ENCODE data around the gene PAX7.
"Not testable (repeated sequence)": the region's sequence is repeated elsewhere in the genome, so short reads cannot be mapped to it uniquely, and the experiment has no call there.

Gene PAX7

DNA sequence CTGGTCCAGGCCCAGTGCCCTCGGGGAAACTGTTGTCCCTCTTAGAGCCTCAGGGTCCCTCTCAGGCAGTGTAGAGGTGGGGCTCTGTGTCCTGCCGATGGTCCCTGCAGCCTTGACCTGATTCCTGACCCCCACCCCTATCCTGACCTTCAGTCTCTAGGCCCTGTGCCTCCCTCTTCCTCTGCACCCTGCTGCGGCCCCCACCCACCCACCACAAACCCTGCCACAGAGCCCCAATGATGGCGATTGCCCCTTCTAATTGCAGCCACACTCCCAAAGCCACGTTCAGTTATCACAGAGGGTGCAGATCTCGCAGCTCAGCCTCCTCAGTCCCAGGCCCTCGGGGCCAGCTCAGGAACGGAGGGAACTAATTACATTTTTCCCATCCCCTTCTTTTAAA is 99.7 kb downstream of the PAX7 start:
- DNase-seq (ENCODE audit: low read depth) = no peak

DNA sequence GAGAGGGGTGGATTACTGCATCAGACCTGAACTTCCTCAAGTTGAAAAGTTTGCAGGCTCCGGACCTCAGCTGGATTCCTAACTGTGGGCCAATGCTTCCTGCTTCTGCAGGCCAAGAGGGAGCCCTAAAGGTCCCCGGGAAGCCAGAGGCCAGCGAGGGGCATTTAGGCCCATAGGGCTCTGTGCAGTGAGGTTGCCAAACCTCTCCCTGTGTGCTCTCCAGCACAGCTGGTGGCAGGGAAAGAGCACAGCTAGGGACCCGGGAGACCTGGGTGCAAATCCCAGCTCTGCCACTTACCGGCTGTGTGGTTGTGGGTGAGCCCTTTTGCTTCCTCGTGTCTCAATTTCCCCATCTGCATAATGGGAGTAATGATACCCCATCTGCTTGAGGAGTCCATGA is 100.5 kb downstream of the PAX7 start:
- DNase-seq (ENCODE audit: low read depth) = no peak

DNA sequence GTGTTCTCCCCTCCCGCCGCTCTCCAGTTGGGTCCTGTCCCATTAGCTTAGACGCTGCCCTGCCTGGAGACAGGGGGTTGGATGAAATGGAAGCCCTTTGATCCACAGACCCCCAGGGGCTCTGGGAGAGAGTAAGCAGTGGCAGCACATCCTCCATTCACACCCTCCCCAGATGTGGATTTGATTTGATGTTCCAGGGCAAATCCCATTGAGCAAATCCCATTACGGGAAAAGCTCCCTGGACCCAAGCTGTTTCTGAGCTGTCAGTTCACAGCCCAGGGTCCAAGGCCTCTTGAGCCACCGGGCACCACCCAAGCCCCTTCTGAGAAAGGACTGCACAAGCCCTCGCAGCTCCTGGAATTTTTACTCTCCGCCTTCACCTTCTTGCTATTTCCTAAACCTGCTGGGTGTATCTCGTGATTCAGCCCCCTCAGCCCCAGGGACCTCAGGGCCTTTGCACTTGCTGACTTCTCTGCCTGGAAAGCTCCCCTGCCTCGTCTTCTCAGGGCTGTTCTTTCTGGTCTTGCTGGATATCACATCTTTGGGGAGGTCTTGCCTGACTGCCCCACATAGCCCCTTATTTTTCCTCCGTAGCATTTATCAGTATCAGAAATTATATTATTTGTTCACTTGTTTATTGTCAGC is 101.1 kb downstream of the PAX7 start:
- DNase-seq (ENCODE audit: low read depth) = no peak

DNA sequence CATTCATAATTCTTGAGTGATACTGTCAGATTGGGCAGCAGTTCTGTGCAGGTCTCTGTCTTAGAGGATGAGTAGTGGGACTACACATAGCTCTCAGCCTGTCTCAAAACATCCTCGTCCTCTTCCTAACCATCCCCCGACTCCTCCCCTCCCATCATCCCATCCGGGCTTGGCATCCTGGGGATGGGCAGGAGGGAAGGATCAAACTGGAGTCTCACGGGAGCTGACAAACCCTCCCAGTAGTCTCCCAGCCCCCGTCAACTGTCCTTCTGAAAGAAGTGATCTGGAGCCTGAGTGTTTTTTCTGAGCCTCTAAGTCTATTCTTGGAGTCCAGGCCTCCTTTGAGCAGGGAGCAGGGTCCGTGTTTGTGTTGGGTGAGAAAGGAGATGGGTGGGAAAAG is 102.0 kb downstream of the PAX7 start:
- no peak for DNase-seq (ENCODE audit: low read depth)

DNA sequence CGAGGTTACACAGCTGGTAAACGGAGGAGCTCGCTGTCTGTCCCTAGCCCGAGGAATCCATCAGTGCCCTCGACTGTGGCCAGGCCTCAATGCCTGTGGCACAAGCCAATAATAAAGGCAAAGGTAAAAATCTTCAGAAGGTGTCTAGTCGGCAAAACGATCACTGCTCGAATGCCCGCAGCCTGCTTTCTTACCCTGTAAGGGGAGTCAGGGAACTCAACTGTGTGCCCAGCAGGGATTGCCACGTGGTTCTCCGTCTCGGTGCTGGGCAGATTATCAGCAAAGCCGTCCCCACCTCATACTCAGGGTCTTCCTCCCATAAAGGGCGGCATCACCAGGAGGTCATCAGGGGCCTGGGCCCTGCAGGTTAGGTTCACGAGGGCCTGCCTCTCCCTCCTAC is 103.4 kb downstream of the PAX7 start:
- no peak for DNase-seq (ENCODE audit: low read depth)

DNA sequence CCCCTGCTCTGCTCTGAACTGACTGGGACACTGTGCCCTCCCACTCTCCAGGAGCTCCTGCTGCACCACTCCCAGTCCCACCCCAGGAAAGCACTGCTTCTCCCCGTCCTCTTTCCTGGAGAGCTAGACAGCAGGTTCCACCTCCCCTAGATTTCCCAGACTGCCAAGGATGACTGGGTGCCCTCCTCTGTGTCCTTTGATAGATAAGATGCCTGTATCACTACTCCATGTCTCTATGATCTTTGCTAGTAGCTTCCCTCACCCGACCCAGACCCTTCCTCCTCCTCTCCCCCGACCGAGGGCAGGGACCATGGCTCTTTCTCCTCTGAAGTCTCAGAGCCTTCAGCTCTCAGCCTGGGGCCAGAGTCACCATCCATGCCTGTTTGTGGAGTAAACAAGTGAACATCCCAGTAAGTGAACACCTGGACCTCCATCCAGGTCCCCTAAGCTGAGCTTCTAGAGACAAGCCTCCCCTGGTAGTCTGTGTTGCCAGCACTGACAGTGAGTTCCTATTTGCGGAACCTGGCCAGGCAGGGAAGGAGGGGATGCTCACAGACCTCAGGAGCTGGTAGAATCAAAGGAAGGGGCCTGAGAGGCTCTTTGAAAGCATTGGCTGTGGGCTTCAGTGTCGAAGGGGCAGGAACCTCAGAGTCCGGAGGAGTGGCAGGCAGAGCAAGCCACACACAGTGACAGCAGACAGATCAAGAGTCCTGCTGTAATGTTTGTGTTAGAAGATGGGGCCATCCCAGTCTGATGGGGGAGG is 104.0 kb downstream of the PAX7 start:
- no peak for DNase-seq (ENCODE audit: low read depth)

DNA sequence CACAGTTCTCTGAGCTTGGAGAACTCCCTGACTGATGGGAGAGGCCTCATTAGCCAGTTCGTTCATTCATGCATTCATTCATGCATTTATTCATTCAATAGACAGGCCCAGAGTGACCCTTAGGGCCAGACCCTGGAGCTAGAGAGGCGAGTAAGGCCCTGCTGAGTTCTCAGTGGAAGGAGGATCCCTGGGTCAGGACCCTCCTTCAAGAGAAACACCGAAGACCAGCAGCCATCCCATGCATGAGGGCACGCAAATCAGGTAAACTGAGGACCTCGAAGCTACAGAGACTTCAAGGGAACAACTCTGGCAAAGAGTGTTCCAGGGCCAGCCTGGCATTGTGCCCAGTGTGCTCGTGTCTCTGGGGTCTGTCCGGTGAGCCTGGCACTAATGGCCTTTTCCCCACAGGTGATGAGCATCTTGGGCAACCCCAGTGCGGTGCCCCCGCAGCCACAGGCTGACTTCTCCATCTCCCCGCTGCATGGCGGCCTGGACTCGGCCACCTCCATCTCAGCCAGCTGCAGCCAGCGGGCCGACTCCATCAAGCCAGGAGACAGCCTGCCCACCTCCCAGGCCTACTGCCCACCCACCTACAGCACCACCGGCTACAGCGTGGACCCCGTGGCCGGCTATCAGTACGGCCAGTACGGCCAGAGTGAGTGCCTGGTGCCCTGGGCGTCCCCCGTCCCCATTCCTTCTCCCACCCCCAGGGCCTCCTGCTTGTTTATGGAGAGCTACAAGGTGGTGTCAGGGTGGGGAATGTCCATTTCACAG is 104.8 kb downstream of the PAX7 start:
- DNase-seq (ENCODE audit: low read depth) = no peak

DNA sequence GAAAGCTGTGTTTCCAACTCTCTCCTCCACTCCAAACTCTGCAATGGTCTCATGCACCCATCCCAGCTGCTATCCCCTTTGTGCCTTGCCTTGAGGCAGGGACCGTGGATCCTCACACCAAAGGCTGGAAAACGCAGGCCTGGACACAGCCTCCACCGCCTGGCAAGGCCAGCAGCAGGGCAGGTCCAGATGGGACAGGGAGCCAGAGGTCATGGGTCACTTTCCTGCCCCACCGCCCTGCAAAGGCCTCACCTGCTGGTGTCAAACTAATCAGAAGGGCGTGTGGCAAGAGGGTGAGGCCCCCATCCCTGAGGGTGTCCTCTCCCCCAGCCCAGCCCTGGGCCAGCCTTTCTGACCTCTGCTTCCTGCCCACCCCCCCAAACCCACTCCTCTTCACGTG is 106.3 kb downstream of the PAX7 start:
- DNase-seq (ENCODE audit: low read depth) = no peak

DNA sequence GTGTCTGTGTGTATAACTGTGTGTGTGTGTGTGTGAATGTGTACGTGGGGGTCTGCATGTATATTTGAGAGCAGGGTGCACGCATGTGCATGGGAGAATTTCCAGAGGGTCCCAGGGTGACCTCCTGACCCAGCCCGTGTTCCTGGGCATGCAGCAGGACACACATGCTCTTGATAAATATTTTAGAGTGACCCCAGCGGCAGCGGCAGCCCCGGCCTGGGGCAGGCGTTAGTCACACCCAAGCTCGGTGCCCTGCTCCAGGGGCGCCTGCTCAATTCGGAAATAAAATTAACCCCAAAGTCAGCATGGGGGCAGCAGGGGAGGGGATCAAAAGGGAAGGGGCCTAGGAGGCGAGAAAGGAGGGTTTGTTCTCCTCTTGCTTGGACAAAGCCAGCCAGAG is 107.5 kb downstream of the PAX7 start:
- DNase-seq (ENCODE audit: low read depth) = no peak

DNA sequence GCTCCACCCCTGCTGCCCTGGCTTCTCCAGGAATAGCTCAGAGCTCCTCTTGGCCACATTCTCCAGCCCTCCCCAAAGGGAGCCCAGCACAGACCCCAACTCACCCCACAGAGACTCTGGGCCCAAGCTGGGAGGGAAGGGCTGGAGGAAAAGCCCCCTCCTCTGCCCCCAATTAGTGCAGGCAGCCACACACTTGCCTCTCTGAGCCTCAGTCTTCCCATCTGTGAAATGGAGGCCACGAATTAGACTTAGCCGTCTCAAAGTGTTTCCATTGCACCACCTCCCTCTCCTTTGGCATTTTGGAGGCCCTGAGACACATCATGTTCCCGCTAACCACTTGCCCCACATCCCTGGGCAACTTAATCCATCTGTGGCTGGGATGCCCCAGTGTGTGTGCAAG is 108.0 kb downstream of the PAX7 start:
- no peak for DNase-seq (ENCODE audit: low read depth)

DNA sequence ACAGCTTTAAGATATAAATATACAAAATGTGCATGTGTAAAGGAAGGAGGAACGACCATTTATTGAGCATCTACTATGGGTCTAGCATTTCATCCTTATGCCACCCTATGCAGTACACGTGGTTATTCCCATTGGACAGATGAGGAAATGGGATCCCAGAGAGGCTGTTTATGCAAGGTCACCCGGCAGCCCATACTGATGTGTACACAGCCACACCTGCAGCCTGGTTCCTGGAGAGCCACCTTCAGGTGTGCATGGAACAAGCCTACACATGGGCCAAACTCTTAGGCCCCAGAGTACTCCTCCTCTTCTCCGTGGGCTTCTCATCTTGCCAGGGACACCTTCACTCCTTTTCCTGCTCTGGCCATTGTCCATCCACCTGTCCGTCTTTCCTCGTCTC is 108.8 kb downstream of the PAX7 start:
- DNase-seq (ENCODE audit: low read depth) = no peak

DNA sequence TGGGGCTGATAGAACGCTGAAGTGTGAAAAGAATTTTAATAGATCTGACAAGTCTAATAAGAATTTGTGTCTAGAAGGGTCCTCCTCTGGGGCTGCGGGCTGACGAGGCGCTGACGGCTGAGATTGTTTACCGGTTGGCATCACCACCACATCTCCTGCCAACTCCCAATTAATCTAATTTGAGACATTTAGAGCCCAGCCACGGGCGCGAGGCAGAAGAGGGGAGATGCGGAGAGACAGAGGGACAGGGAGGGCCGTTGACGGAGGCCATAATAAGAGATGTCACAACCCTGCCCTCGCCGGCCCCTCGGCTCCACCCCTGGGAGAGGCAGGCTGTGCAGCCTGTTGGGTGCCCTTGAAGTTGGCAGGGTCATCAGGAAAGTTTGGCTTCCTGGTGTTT is 109.3 kb downstream of the PAX7 start:
- no peak for DNase-seq (ENCODE audit: low read depth)

DNA sequence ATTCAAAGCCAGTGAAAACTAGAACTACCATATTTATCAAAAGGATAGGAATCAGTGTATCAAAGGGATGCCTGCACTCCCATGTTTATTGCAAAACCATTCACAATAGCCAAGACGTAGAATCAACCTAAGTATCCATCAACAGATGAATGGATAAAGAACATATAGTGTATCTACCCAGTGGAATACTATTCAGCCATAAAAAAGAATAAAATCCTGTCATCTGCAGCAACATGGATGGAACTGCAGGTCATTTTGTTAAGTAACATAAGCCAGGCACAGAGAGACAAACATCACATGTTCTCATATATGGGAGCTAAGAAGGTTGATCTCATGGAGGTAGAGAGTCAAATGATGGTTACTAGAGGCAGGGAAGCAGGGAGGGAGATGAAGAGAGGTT is 110.0 kb downstream of the PAX7 start:
- no peak for DNase-seq (ENCODE audit: low read depth)

DNA sequence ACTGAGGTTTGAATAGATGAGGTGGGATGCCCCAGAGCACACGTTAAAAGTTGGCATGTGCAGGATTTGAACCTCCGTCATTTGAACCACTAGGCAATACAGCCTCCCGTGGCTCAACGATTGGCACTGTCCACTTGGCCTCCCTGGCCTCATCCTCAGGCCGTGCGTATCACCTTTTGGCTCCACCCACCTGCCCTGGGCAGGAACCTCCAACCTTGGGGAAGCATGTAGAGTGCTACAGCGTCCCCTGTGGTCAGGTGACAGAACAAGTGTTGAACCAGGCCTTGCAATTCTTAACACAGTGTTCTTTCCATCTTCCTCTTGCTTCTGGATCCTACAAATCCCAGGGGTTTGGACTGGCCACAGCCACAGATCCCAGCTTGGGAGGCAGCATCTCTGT is 112.6 kb downstream of the PAX7 start:
- no peak for DNase-seq (ENCODE audit: low read depth)

DNA sequence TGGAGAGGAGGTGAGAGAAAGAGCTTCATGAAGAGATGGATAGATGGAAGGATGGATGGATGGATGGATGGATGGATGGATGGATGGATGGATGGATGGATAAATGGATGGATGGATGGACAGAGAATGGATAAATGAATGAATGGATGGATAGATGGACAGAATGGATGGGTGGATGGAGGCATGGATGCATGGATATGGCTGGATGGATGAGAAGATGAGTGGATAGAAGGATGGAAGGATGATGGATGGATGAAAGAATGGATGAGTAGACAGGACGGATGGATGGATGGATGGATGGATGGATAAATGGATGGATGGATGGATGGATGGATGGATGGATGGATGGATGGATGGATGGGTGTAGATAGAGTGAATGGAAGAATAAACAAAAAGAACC is 113.7 kb downstream of the PAX7 start:
- not testable (repeated sequence) for DNase-seq (ENCODE audit: low read depth)

DNA sequence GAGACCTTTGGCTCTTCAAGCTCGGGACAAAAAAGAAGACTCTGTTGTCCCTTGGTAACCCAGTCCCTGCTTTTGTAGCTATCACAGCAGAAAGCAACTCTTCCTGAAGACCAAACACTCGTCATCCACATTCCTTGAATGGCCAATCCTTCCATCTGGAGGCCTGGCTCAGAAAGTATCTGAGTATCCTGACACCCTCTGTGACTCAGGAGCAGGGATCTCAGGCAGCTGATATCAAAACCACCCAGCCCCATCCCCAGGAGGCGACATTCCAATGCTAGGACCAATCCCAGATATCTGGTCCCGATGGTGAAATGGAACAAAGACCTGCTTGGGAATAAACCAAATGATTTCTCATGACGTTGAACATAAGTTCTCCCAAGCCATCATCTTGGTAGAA is 116.3 kb downstream of the PAX7 start:
- DNase-seq (ENCODE audit: low read depth) = no peak

DNA sequence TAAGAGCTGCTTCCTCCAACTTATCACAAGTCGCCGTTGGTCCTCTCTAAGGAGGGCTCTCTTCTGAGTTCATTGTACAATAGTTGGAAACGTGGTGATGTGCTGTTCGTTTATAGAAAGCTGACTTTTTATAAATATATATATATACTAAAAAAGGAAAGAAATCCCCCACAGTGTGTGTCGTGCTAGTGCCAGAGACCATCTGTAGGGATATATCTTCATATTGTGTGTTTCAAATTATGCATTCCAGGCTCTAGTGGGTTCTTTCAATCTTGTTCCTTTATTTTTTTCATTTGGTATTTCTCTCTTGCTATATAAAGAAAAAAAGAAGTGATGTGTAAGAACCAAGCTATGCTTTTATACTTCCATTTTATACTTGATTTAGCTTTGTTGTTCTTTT is 117.0 kb downstream of the PAX7 start:
- DNase-seq (ENCODE audit: low read depth) = no peak

DNA sequence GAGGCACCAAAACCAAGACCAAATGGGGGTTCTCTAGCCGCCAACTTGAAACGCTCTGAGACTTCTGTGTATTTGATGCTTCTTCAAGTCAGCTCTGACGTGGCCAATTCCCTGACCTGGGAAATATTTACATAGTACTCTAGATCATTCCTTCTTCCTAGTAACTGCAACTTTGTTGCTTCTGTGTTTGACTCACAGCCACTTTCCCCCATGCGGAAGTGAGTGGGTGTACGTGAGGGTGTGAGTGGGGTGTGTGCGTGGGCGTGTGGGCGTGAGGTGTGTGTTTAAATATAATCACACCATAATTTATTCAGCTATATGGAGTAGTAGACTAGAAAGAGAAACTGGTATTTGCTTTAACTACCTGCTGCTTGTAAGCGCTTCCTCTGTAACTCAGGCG is 117.8 kb downstream of the PAX7 start:
- no peak for DNase-seq (ENCODE audit: low read depth)

DNA sequence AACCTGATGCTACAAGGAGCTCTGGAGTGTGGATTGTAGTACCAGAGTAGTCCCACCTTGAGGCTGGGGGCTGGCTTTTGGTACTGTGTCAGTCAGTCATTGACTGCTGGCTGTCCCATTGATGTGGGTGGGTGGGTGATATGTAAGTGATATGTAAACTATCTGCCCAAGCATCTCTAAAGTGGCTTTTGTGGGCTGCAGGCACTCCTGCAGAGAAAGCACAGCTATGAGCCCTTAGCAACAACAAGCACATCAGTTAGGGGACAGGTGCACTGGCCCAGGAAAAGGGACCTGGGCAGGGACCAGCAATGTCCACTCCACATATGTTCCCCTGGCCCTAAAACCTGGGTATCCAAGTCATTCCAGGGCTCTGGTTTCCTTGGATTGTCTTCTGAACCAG is 118.9 kb downstream of the PAX7 start:
- no peak for DNase-seq (ENCODE audit: low read depth)

DNA sequence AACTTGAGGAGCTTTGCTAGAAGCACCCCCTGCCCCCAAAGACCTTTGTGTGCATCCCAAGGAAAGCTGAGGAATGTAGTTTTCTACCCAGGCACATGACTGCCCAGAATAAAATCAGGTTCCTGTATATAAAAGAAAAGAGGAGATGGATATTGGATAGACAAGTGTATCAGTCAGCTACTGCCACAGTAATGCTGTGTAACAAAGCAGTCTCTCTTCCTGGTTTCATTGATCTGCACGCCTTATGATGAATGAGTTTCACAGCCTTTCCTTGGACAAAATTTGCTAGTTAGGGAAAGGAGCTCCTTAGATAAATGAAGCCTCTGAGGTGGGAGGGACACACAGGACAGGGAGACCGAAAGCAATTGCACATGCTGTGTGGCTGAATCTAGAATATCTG is 120.0 kb downstream of the PAX7 start:
- no peak for DNase-seq (ENCODE audit: low read depth)

DNA sequence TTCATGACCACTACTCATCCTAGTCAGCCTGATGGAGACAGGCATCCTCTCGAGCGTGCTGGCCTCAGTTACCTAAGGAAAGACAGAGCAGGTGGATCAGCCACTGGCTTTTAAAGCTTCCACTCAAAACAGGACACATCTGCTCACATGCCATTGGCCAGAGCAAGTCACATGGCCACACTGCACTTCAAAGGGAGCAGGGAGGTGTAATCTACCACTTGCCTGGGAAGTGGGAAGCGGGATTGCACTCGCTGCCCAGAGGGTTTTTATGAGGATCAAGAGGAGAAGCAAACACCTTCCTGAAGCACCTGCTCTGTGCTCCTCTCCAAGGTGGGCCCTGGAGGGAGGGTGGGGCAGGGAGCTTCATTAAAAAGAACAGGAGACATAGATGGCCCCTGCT is 120.8 kb downstream of the PAX7 start:
- DNase-seq (ENCODE audit: low read depth) = no peak

DNA sequence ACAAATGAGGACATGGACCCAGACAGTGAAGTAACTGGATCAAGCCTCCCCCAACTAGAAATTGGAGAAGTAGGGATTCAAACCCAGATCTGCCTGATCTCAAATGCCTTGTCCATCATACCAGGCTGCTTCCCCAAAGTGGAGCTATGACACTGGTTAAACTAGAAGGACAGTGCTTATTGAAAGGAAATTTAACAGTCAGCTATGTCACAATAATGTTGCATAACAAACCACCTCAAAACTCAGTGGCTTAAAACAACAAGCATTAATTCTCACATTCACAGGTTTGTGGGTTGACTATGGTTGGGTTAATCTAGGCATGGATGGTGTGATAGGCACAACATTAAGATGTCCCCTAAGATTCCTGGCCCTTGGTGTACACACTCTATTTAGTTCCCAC is 121.8 kb downstream of the PAX7 start:
- DNase-seq (ENCODE audit: low read depth) = no peak

DNA sequence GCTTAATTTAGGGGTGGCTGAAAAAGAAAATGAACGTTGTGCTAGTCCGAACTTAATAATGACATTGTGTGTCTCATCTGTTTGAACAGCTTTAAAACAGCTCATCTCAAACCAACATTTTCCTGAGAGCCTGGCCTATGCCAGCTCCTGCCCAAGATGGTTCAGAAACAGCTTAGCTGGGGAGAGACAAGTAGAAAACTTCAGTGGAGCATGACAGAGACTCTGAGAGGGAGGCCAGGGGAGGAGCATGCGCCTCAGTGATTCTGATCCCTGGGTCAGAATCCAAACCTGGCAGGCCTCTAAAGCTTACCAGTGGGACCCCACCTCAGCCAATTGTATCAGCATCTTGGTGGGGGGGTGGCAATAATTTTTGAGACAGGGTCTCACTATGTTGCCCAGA is 129.5 kb downstream of the PAX7 start:
- DNase-seq (ENCODE audit: low read depth) = no peak
